K562 (cell line): Measurements from ENCODE around the gene MLST8. TPM values are rescaled to one million over a fixed set of nuclear protein-coding genes. Genes with fewer than 3 reads are reported as not detected.

ENCODE experiments used
- ARID2 ChIP-seq: fragments of 450-650 bp; IDR thresholded peaks from 2 replicates; pipeline ENCODE4 v1.6.1; 2017; ENCODE audit warnings: antibody characterized with exemption, mild to moderate bottlenecking
- CCAR2 ChIP-seq: fragments of 200-400 bp; formaldehyde crosslinking; IDR thresholded peaks from 2 replicates; pipeline ENCODE4 v1.6.1; 2017; ENCODE audit warnings: mild to moderate bottlenecking, low read depth, low read length
- CREB1 ChIP-seq, 2 experiments: sonication (generic) in 1 of 2; formaldehyde crosslinking in 1 of 2; IDR thresholded peaks; 2 replicates each; pipeline versions ENCODE4 v1.6.1 to v1.8.0; 2012 to 2022; ENCODE audit warnings: inconsistent platforms in 1 of 2, mild to moderate bottlenecking in 1 of 2, missing genetic modification reagents in 1 of 2, moderate library complexity in 1 of 2
- EP400 ChIP-seq: fragments of 450-650 bp; IDR thresholded peaks from 2 replicates; pipeline ENCODE4 v1.6.1; 2017; ENCODE audit warnings: antibody characterized with exemption, mild to moderate bottlenecking, moderate library complexity
- FOS ChIP-seq: IDR thresholded peaks from 3 replicates; pipeline ENCODE4 v1.6.1; 2011; ENCODE audit not compliant: insufficient read length; ENCODE audit errors: extremely low read depth
- FOXM1 ChIP-seq, 2 experiments: fragments of 450-650 bp in 1 of 2; sonication (generic) in 1 of 2; formaldehyde crosslinking in 1 of 2; IDR thresholded peaks; 2 replicates each; pipeline versions ENCODE4 v1.6.1 to v1.9.0; 2017 to 2022; ENCODE audit warnings: low read depth in 2 of 2, mild to moderate bottlenecking in 2 of 2, missing genetic modification reagents in 1 of 2, moderate library complexity in 1 of 2
- HIVEP1 ChIP-seq: fragments of 250-450 bp; sonication (Bioruptor Pico); IDR thresholded peaks from 2 replicates; pipeline ENCODE4 v1.4.0; 2020; ENCODE audit warnings: mild to moderate bottlenecking
- HNRNPK ChIP-seq: fragments of 200-400 bp; formaldehyde crosslinking; IDR thresholded peaks from one replicate; pipeline ENCODE4 v1.6.1; 2018; ENCODE audit warnings: mild to moderate bottlenecking, low read depth, low read length; ENCODE audit not compliant: poor library complexity, severe bottlenecking
- ILK ChIP-seq: fragments of 450-650 bp; IDR thresholded peaks from 2 replicates; pipeline ENCODE4 v1.6.1; 2016; ENCODE audit warnings: missing genetic modification characterization, low read depth, mild to moderate bottlenecking, missing compliant biosample characterization, moderate library complexity, borderline replicate concordance
- PCBP2 ChIP-seq: fragments of 200-400 bp; formaldehyde crosslinking; IDR thresholded peaks from 2 replicates; pipeline ENCODE4 v1.6.1; 2018; ENCODE audit warnings: low read length, low read depth, mild to moderate bottlenecking, moderate library complexity; ENCODE audit not compliant: poor library complexity, severe bottlenecking
- PHF21A ChIP-seq: fragments of 450-650 bp; IDR thresholded peaks from 2 replicates; pipeline ENCODE4 v1.6.1; 2017; ENCODE audit warnings: low read depth, borderline replicate concordance
- SMC3 ChIP-seq: conservative IDR thresholded peaks from 2 replicates; pipeline ENCODE4 v1.6.1; 2011; ENCODE audit warnings: low read depth, low read length, improper control_type of control experiment; ENCODE audit not compliant: insufficient read depth
- SP1 ChIP-seq: sonication (generic); formaldehyde crosslinking; IDR thresholded peaks from 2 replicates; pipeline ENCODE4 v1.8.1; 2022; ENCODE audit warnings: mild to moderate bottlenecking, missing genetic modification reagents
- SRSF3 ChIP-seq: fragments of 200-400 bp; formaldehyde crosslinking; IDR thresholded peaks from 2 replicates; pipeline ENCODE4 v1.6.1; 2016; ENCODE audit warnings: mild to moderate bottlenecking, low read length, moderate library complexity; ENCODE audit not compliant: insufficient read depth
- TFAM ChIP-seq: fragments of 250-450 bp; sonication (Bioruptor Pico); conservative IDR thresholded peaks from 2 replicates; pipeline ENCODE4 v1.5.0; 2021; ENCODE audit warnings: mild to moderate bottlenecking, moderate library complexity
- XRCC3 ChIP-seq: fragments of 450-650 bp; IDR thresholded peaks from 2 replicates; pipeline ENCODE4 v1.6.1; 2017; ENCODE audit warnings: mild to moderate bottlenecking, moderate library complexity
- ZFP30 ChIP-seq: fragments of 250-450 bp; sonication (Bioruptor Pico); IDR thresholded peaks from 2 replicates; pipeline ENCODE4 v1.8.0; 2022; ENCODE audit warnings: moderate library complexity, mild to moderate bottlenecking, inconsistent platforms, borderline replicate concordance
- ZNF146 ChIP-seq: IDR thresholded peaks from one replicate; pipeline ENCODE4 v1.6.1; 2018; ENCODE audit warnings: missing compliant biosample characterization; ENCODE audit not compliant: unreplicated experiment
- ZNF212 ChIP-seq: fragments of 450-650 bp; formaldehyde crosslinking; IDR thresholded peaks from 2 replicates; pipeline ENCODE4 v1.4.0; 2020; ENCODE audit warnings: mild to moderate bottlenecking
- ZNF431 ChIP-seq: sonication (generic); formaldehyde crosslinking; IDR thresholded peaks from 2 replicates; pipeline ENCODE4 v1.8.0; 2022; ENCODE audit warnings: mild to moderate bottlenecking, missing genetic modification reagents
- ZNF586 ChIP-seq: fragments of 450-650 bp; formaldehyde crosslinking; conservative IDR thresholded peaks from 2 replicates; pipeline ENCODE4 v1.4.0; 2020; ENCODE audit warnings: mild to moderate bottlenecking, moderate library complexity
- ZNF644 ChIP-seq: fragments of 200-800 bp; sonication (Bioruptor generic); IDR thresholded peaks from 2 replicates; pipeline ENCODE4 v1.6.1; 2016; ENCODE audit warnings: low read depth, missing genetic modification characterization, missing compliant biosample characterization
- ZNF668 ChIP-seq: fragments of 250-450 bp; sonication (Bioruptor Pico); IDR thresholded peaks from 2 replicates; pipeline ENCODE4 v1.8.0; 2022; ENCODE audit warnings: mild to moderate bottlenecking, inconsistent platforms
- ZNF717 ChIP-seq: fragments of 250-450 bp; sonication (Bioruptor Pico); IDR thresholded peaks from 2 replicates; pipeline ENCODE4 v1.5.0; 2021
- polyA plus RNA-seq, 8 experiments: library from polyadenylated mRNA; depleted of rRNA in 4 of 8; stranded (reverse) in 5 of 8; unstranded in 3 of 8; fragments of >200 nt; fragmentation: Nextera tagmentation in 2 of 8; fragmentation: Illumina TruSeq in 1 of 8; extraction: Ambion mirVana in 2 of 8; extraction: Trizol in 1 of 8; gene quantifications; 2 replicates each; pipeline versions ENCODE4 v1.2.1 to v1.2.3, GENCODE V29; 2011 to 2014; ENCODE audit warnings: inconsistent platforms in 1 of 8, missing spikeins in 1 of 8
- total RNA-seq, 7 experiments: library from RNA; depleted of rRNA in 6 of 7; stranded (reverse); fragments of >200 nt in 6 of 7; fragmentation: Illumina TruSeq in 2 of 7; extraction: Trizol in 2 of 7; gene quantifications; 2 replicates each; pipeline versions ENCODE4 v1.2.1 to v1.2.3, GENCODE V29; 2011 to 2021; ENCODE audit warnings: low replicate concordance in 1 of 7
- TF ChIP-seq, protein P1 (sequence below): fragments of 250-450 bp; sonication (Bioruptor Pico); IDR thresholded peaks from 2 replicates; pipeline ENCODE4 v1.5.0; 2022; ENCODE audit warnings: mild to moderate bottlenecking
- TF ChIP-seq, protein P2 (sequence below): fragments of 450-650 bp; IDR thresholded peaks from 2 replicates; pipeline ENCODE4 v1.7.0; 2016; ENCODE audit warnings: borderline replicate concordance

MLST8 gene
- total and polyA plus RNA-seq, 9 of the 15 experiments (the other 6 are each of a cell fraction or from before 2014, with no cell fraction given) = 1.5 to 116 (median 43.3) TPM

DNA sequence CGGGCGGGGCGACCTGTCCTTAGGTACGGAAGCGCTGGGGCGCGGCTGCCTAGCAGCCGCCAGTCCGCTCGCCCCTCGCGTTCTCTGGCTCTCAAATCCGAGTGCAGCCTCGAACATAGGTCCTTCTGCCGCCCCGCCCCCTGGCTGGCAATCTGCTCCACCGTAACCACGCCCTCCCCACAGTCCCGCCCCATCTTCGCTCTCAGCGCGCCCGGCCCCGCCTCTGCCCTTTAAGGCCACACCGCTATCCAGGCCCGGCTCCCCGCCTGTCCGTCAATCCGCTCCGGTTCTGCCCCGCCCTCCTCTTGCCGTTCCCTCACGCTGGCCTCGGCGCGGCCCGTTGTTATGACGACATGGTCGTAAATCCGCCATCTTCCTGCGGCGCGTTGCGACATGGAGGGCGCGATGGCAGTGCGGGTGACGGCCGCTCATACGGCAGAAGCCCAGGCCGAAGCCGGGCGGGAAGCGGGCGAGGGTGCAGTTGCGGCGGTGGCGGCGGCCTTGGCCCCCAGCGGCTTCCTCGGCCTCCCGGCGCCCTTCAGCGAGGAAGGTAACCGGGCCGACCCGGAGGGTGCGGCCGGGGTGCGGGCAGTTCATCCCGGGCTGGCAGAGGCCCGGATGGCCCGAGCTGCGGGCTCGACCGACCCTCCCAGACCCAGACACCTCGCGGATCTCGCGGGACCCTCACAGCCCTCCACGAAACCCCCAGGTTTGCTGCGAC, 18.1 kb downstream of the MLST8 start, which contains the start of gene E4F1 (continued):
- TF ChIP-seq CREB1 (IDR thresholded peaks at IDR 0.05) (peak; percentile 96), CREB1 (CRISPR knock-in tag; IDR thresholded peaks at IDR 0.05) (peak; percentile 98), HNRNPK (no peak), CCAR2 (no peak), SP1 (CRISPR knock-in tag) (peak; percentile 98), ZNF146 (CRISPR knock-in tag) (no peak), PCBP2 (no peak), ILK (tag) (no peak), SMC3 (no peak), ZNF586 (CRISPR knock-in tag) (no peak), ZNF212 (CRISPR knock-in tag) (no peak), FOXM1 (IDR thresholded peaks at IDR 0.05; ENCODE audit: low read depth) (no peak), FOXM1 (CRISPR knock-in tag; IDR thresholded peaks at IDR 0.05; ENCODE audit: low read depth) (no peak), FOS (no peak), XRCC3 (no peak), ZNF668 (CRISPR knock-in tag) (no peak), ZNF717 (CRISPR knock-in tag) (no peak), PHF21A (no peak), ARID2 (no peak), TFAM (CRISPR knock-in tag) (no peak), EP400 (peak; percentile 76; the same call in 1 of the 2 replicates), HIVEP1 (no peak), ZFP30 (no peak), SRSF3 (no peak), ZNF431 (CRISPR knock-in tag) (0 out of 2 replicates have a peak, but pooled peaks have one; percentile 11), ZNF644 (tag) (no peak)
- TF ChIP-seq, protein P1, sequence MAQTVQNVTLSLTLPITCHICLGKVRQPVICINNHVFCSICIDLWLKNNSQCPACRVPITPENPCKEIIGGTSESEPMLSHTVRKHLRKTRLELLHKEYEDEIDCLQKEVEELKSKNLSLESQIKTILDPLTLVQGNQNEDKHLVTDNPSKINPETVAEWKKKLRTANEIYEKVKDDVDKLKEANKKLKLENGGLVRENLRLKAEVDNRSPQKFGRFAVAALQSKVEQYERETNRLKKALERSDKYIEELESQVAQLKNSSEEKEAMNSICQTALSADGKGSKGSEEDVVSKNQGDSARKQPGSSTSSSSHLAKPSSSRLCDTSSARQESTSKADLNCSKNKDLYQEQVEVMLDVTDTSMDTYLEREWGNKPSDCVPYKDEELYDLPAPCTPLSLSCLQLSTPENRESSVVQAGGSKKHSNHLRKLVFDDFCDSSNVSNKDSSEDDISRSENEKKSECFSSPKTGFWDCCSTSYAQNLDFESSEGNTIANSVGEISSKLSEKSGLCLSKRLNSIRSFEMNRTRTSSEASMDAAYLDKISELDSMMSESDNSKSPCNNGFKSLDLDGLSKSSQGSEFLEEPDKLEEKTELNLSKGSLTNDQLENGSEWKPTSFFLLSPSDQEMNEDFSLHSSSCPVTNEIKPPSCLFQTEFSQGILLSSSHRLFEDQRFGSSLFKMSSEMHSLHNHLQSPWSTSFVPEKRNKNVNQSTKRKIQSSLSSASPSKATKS (CRISPR knock-in tag) = no peak
- TF ChIP-seq, protein P2, sequence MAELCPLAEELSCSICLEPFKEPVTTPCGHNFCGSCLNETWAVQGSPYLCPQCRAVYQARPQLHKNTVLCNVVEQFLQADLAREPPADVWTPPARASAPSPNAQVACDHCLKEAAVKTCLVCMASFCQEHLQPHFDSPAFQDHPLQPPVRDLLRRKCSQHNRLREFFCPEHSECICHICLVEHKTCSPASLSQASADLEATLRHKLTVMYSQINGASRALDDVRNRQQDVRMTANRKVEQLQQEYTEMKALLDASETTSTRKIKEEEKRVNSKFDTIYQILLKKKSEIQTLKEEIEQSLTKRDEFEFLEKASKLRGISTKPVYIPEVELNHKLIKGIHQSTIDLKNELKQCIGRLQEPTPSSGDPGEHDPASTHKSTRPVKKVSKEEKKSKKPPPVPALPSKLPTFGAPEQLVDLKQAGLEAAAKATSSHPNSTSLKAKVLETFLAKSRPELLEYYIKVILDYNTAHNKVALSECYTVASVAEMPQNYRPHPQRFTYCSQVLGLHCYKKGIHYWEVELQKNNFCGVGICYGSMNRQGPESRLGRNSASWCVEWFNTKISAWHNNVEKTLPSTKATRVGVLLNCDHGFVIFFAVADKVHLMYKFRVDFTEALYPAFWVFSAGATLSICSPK = no peak
